Measurements from ENCODE around the gene UBXN7. TPM values are rescaled to one million over a fixed set of nuclear protein-coding genes. Genes with fewer than 3 reads are reported as not detected.
"Not testable (repeated sequence)": the region's sequence is repeated elsewhere in the genome, so short reads cannot be mapped to it uniquely, and the experiment has no call there.

The UBXN7 gene
- polyA plus RNA-seq, 1 of the 3 experiments (the other 2 are of a cell fraction) = 6.4 TPM

- peak within 1 kb of the TSS; percentile 60 to 93 for H3K4me3 ChIP-seq (ENCODE audit: low read depth in 2 of 2, low read length in 1 of 2)
- peak; percentile 61 for TF ChIP-seq CHD2 (IDR thresholded peaks at IDR 0.05; ENCODE audit: low read length, partially characterized antibody)
- TF ChIP-seq MXI1 (IDR thresholded peaks at IDR 0.05; ENCODE audit: low read depth, low read length) = peak; percentile 79
- TF ChIP-seq TAF1 (IDR thresholded peaks at IDR 0.05; ENCODE audit: borderline replicate concordance, low read depth, low read length) = peak; percentile 87
- TF ChIP-seq NRF1 (IDR thresholded peaks at IDR 0.05; ENCODE audit: low read depth, low read length) = peak; percentile 95
- TF ChIP-seq RXRA (IDR thresholded peaks at IDR 0.05; ENCODE audit: borderline replicate concordance, low read depth) = no peak
- TF ChIP-seq SIN3A (IDR thresholded peaks at IDR 0.05; ENCODE audit: borderline replicate concordance, low read depth, low read length) = 0 out of 2 replicates have a peak, but pooled peaks have one; percentile 37
- no peak for TF ChIP-seq SMC3 (IDR thresholded peaks at IDR 0.05; ENCODE audit: low read depth, low read length)
- TF ChIP-seq, protein P1, sequence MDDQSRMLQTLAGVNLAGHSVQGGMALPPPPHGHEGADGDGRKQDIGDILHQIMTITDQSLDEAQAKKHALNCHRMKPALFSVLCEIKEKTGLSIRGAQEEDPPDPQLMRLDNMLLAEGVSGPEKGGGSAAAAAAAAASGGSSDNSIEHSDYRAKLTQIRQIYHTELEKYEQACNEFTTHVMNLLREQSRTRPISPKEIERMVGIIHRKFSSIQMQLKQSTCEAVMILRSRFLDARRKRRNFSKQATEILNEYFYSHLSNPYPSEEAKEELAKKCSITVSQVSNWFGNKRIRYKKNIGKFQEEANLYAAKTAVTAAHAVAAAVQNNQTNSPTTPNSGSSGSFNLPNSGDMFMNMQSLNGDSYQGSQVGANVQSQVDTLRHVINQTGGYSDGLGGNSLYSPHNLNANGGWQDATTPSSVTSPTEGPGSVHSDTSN (IDR thresholded peaks at IDR 0.05) = 0 out of 2 replicates have a peak, but pooled peaks have one; percentile 12
- no peak for TF ChIP-seq REST (IDR thresholded peaks at IDR 0.05; ENCODE audit: low read depth, low read length)
- no peak for TF ChIP-seq FOXM1 (IDR thresholded peaks at IDR 0.05; ENCODE audit: low read depth)
- peak; percentile 89 for TF ChIP-seq POLR2AphosphoS5 (IDR thresholded peaks at IDR 0.05; ENCODE audit: low read depth, low read length)
- H3K4me1 ChIP-seq (ENCODE audit: control insufficient read depth in 1 of 2, insufficient read depth in 2 of 2, low read depth in 1 of 2, low read length in 1 of 2) = no peaks in the 10 kb centered on the region; a peak in 1 of 4 replicates
- DNase-seq = peak; percentile 99
- H3K27me3 ChIP-seq (ENCODE audit: insufficient read depth) = no peaks in the 10 kb centered on the region
- H3K9me3 ChIP-seq = no peaks in the 10 kb centered on the region
- peak within 1 kb of the TSS; percentile 89 for H2AFZ ChIP-seq (ENCODE audit: low read depth)
- ChIA-PET POLR2A (interaction anchor here (0.7 to 1.5 kb wide), 5 partner anchors 33 to 211 kb away, joined by 3 to 7 read pairs (median 4); partner anchors contain the start of gene UBXN7), CTCF (interaction anchor here (0.6 to 0.7 kb wide), 2 partner anchors 35 to 1184 kb away, joined by 3 to 4 read pairs; no protein-coding TSS in a partner anchor)
- H4K20me1 ChIP-seq (ENCODE audit: insufficient read depth) = no peaks in the 10 kb centered on the region
- 3% methylated on average over 6 of the region's 92 CpGs for WGBS (ENCODE audit: low lambda C conversion rate)
- H3K9ac ChIP-seq = peak within 1 kb of the TSS; percentile 94
- no peaks in the 10 kb centered on the region for H3K9me2 ChIP-seq
- peaks cover 10% of the 10 kb centered on the region for H3F3A ChIP-seq (replicated peaks; ENCODE audit: insufficient read depth)
- peaks cover 0 to 4% of the 10 kb centered on the region in 2 experiments for H3K36me3 ChIP-seq (replicated peaks in 1 of 2; ENCODE audit: control insufficient read depth in 1 of 2, insufficient read depth in 2 of 2, low read length in 1 of 2)
- peak within 1 kb of the TSS; percentile 83 for H3K4me2 ChIP-seq
- H3K27ac ChIP-seq (ENCODE audit: low read depth in 2 of 2, low read length in 1 of 2) = peak within 1 kb of the TSS; percentile 90 to 93
- peaks cover 15% of the 10 kb centered on the region for H3K79me2 ChIP-seq (ENCODE audit: insufficient read depth)
Observed at GRCh38 chr3:196317687-196318467, 114.3 kb downstream of the UBXN7 start, which contains the start of gene DYNLT2B. Gene DYNLT2B, minus strand, starts transcription at chr3:196318240. Its CDS starts 88 bp downstream, at chr3:196318152.

DNA sequence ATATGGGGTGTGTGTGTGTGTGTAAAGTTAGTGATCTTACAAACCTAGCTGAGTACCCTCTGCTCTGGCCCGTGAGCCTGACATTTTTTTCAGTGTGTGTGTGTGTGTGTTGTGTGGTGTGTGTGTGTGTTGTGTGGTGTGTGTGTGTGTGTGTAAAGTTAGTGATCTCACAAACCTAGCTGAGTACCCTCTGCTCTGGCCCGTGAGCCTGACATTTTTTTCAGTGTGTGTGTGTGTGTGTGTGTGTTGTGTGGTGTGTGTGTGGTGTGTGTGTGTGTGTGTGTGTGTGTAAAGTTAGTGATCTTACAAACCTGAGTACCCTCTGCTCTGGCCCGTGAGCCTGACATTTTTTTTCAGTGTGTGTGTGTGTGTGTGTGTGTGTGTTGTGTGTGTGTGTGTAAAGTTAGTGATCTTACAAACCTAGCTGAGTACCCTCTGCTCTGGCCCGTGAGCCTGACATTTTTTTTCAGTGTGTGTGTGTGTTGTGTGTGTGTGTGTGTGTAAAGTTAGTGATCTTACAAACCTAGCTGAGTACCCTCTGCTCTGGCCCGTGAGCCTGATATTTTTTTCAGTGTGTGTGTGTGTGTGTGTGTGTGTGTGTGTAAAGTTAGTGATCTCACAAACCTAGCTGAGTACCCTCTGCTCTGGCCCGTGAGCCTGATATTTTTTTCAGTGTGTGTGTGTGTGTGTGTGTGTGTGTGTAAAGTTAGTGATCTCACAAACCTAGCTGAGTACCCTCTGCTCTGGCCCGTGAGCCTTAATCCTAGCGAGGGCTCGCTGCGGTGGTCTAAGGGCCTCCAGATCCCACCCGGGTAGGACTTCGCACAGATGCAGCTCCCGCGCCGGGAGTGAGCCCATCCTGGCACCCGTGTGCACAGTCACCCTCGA, 115.2 kb downstream of the UBXN7 start:
- DNase-seq; H3K36me3 ChIP-seq (replicated peaks in 1 of 2; ENCODE audit: control insufficient read depth in 1 of 2, insufficient read depth in 2 of 2, low read length in 1 of 2); H3K27me3 ChIP-seq (ENCODE audit: insufficient read depth); H3K9me3 ChIP-seq; H3F3A ChIP-seq (replicated peaks; ENCODE audit: insufficient read depth); H3K4me1 ChIP-seq (ENCODE audit: control insufficient read depth in 1 of 2, insufficient read depth in 2 of 2, low read depth in 1 of 2, low read length in 1 of 2); H3K9me2 ChIP-seq; H4K20me1 ChIP-seq (ENCODE audit: insufficient read depth): not testable (repeated sequence)
- CTCF ChIA-PET = interaction anchor here (0.7 kb wide), 1 partner anchor 1185 kb away, joined by 4 read pairs; no protein-coding TSS in a partner anchor
- Histone ChIP-seq H3K79me2 (ENCODE audit: insufficient read depth) (peaks cover 15% of the 10 kb centered on the region), H3K9ac (peak overlapping the region; percentile 94), H3K4me2 (peak overlapping the region; percentile 83), H3K4me3 (ENCODE audit: low read depth in 2 of 2, low read length in 1 of 2) (peak overlapping the region; percentile 60 to 93), H3K27ac (ENCODE audit: low read depth in 2 of 2, low read length in 1 of 2) (peak overlapping the region; percentile 90 to 93), H2AFZ (ENCODE audit: low read depth) (peak overlapping the region; percentile 89; the same call in 1 of the 2 replicates)
- whole genome bisulfite sequencing (ENCODE audit: low lambda C conversion rate) = 13% methylated on average over 12 of the region's 17 CpGs
- POLR2A ChIA-PET = interaction anchor here (0.6 to 1.5 kb wide), 5 partner anchors 32 to 212 kb away, joined by 3 to 7 read pairs (median 4); partner anchors contain the start of gene UBXN7

All from SK-N-SH (cell line).